Mucosa of descending colon (tissue), 3 donors: ENCODE results near the gene FGR. TPM values are rescaled to one million over a fixed set of nuclear protein-coding genes. Genes with fewer than 3 reads are reported as not detected.

Experiments used
- ATAC-seq: fragments of 200-7000 bp; cut with Tn5 transposase; one replicate; pipeline ENCODE4 v1.9.1; 2020; ENCODE audit warnings: mild to moderate bottlenecking, moderate library complexity
- DNase-seq, 3 donors: peaks; one replicate each; pipeline ENCODE4 v3.0.0-alpha.2; 2020
- H3K36me3 ChIP-seq: fragments of 200-600 bp; one replicate; pipeline ENCODE4 v1.8.0; 2021; ENCODE audit warnings: low read depth, mild to moderate bottlenecking
- H3K4me1 ChIP-seq: fragments of 200-600 bp; one replicate; pipeline ENCODE4 v1.8.0; 2021; ENCODE audit warnings: low read depth, mild to moderate bottlenecking
- H3K4me3 ChIP-seq: fragments of 200-600 bp; one replicate; pipeline ENCODE4 v1.8.0; 2021; ENCODE audit warnings: mild to moderate bottlenecking
- H3K9me3 ChIP-seq: fragments of 200-600 bp; one replicate; pipeline ENCODE4 v1.8.0; 2021; ENCODE audit warnings: mild to moderate bottlenecking
- CTCF ChIP-seq: fragments of 200-600 bp; IDR thresholded peaks from one replicate; pipeline ENCODE4 v1.8.0; 2022; ENCODE audit warnings: antibody characterized with exemption, mild to moderate bottlenecking
- intact Hi-C, 2 donors: fragments of 100-400 bp; cut with DNase I in 1 of 2; cut with micrococcal nuclease in 1 of 2; formaldehyde crosslinking; loops; one replicate each; pipeline versions ENCODE4 v1.11.0 to v1.11.1; 2022; cut with DNase I, micrococcal nuclease
- total RNA-seq, 3 donors: library from RNA; stranded (reverse); fragmentation: NEBNext Ultra II Directional in 2 of 3; extraction: Animal tissue kit (Norgen Biotek cat#: 25700) in 2 of 3; gene quantifications; one replicate each; pipeline versions ENCODE4 v1.2.1 to v1.2.4, GENCODE V29; 2021 to 2023
- donor health status: DM: no; HTN: no; CAD: no; lungs with moderate emphysema.
- donor health status: DM: no; HTN: no; CAD: no.
- donor health status: DM: no; HTN: yes; CAD: no.

Gene FGR
- total RNA-seq, 3 donors from 2014 or later: 2.3 to 5.7 (median 5.3) TPM

GRCh38 chr1:27658951-27659496 lies 24.0 kb upstream of the FGR start:
- DNase-seq: peak in 2 of 3 donors; percentile 24 to 61
- ATAC-seq: no peak

DNA sequence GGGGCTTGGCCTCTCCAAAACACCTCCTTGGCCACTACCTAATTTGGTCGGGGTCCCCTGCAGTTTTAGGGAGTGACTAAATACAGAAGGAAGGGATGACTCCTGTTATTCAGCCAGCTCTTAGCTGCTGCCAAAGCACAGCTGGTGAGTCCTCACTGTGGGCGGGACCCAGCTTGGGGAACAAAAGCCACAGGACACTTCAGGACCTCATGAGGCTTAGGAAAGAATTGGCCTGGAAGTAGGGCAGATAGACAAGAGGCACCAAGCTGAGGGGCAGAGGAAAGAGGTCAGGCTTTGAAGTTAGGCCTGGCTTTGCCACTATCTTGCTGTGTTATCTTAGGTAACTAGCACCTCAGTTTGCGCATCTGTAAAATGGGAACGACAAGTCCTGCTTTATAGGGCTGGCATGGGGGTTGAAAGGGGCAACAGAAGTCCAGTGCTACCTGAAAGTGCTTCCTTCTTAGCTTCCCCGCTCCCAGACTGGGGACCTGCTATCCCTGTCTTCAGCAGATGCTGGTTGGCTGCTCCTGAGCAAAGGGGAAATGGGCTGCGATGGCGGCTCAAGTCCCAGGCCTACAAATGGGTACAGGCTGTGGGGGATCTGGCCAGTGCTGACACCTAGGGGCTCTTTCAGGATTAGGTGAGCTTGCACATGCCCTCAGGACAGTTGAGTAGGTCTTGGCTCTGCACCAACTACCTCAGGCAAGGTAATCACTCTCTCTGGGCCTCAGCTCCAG lies 21.3 kb upstream of the FGR start:
- Histone ChIP-seq H3K9me3 (no peaks in the 10 kb centered on the region), H3K4me1 (peaks cover 4% of the 10 kb centered on the region), H3K4me3 (no peak overlapping the region), H3K36me3 (no peaks in the 10 kb centered on the region)
- TF ChIP-seq CTCF: no peak
- intact Hi-C loops: no loop called here
- ATAC-seq: no peak
- peak in 1 of 3 donors; percentile 66 for DNase-seq

More at GRCh38 chr1:27658951-27659496, 24.0 kb upstream of the FGR start:
- intact Hi-C loops: no loop called here
- no peak for TF ChIP-seq CTCF
- Histone ChIP-seq H3K4me1 (peaks cover 8% of the 10 kb centered on the region), H3K9me3 (no peaks in the 10 kb centered on the region), H3K36me3 (no peaks in the 10 kb centered on the region), H3K4me3 (no peak overlapping the region)

DNA sequence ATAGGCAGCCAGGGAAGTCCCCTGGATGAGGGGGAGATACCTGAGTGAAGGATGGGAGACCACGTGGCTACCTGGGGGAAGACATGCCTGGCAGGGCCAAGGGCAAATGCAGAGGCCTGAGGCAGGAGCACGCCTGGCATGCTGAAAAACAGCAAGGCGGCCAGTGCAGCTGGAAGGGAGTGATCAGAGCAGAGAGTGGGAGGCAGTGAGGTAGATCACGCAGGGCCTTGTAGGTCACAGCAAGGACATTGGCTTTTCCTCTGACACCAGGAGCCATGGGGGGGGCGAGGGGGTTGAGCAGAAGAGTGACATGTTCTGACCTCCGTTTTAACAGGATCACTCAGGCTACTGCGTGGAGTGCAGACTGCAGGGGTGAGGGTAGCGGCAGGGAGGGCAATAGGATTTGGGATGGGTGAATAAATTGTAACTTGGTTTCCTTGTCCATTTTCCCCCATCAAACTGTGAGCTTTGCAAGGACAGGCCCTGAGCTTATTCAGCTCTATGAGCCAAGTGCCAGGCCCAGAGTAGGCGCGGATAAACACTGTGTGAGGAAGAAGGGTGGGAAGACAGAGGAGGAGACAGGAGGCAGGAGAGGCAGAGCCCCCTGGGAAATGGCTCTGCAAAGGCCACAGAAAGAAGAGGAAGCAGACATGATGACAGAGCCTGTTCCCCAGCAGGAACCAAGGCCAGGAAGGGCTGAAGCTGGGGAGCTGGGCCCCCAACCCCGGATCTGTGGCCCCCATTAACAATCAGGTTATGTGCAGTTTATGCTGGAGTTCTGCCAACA lies 20.4 kb upstream of the FGR start:
- ATAC-seq (no peak), DNase-seq (peak in 1 of 3 donors; percentile 42)
- no peak overlapping the region for H3K4me3 ChIP-seq
- TF ChIP-seq CTCF: no peak
- H3K36me3 ChIP-seq: no peaks in the 10 kb centered on the region
- peaks cover 4% of the 10 kb centered on the region for H3K4me1 ChIP-seq
- intact Hi-C loops: no loop called here
- H3K9me3 ChIP-seq: no peaks in the 10 kb centered on the region

GRCh38 chr1:27652111-27652864 lies 17.3 kb upstream of the FGR start:
- Histone ChIP-seq H3K4me3 (no peak overlapping the region), H3K9me3 (no peaks in the 10 kb centered on the region), H3K36me3 (no peaks in the 10 kb centered on the region), H3K4me1 (no peaks in the 10 kb centered on the region)
- ATAC-seq: no peak
- DNase-seq: no peak
- no peak for TF ChIP-seq CTCF
- intact Hi-C loops: no loop called here

- H3K36me3 ChIP-seq: no peaks in the 10 kb centered on the region
- no peaks in the 10 kb centered on the region for H3K4me1 ChIP-seq
- DNase-seq: no peak
- intact Hi-C loops: no loop called here
- H3K4me3 ChIP-seq: no peak overlapping the region
- no peaks in the 10 kb centered on the region for H3K9me3 ChIP-seq
- no peak for TF ChIP-seq CTCF
- ATAC-seq: peak; percentile 22
These were observed 15.7 kb upstream of the FGR start for GRCh38 chr1:27650539-27651175.
